ENCODE results near the gene ARHGEF38. TPM values are rescaled to one million over a fixed set of nuclear protein-coding genes. Genes with fewer than 3 reads are reported as not detected.

Gene ARHGEF38
- total and polyA plus RNA-seq, 11 donors: not detected

DNA sequence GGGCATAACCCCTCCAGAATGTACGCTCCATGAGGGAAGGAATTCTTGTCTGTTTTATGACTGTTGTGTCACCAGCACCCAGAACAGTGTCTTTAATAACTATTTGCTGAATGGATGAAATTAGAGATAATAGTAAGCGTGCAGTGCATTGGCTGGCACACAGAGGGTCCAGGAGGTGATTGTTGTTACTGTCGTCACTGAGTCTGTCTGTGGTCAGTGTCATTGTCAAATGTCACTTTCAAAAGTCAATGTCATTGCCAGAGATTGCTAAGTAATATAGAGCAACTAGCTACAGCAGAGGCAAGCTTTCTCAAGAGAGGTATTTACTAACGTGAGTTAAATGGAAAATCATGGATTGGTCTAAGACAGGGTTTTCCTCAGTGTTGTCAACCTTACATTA is 70.7 kb downstream of the ARHGEF38 start:
- Histone ChIP-seq H3K4me3 (no peak overlapping the region), H3K9me3 (no peaks in the 10 kb centered on the region), H3K27me3 (no peaks in the 10 kb centered on the region), H3K27ac (peak overlapping the region in 2 of 12 donors; percentile 13 to 19), H3K36me3 (no peaks in the 10 kb centered on the region), H3K4me1 (peaks cover 0 to 27% (median 11%) of the 10 kb centered on the region in 12 donors)
- WGBS, 4 donors: 54 to 64% (median 60%) methylated on average over 4 of the region's 4 CpGs
- ATAC-seq (peak in 3 of 4 donors; percentile 38 to 84 (median 82)), DNase-seq (peak in 1 of 5 donors; percentile 32)
- intact Hi-C loops (cut with DNase I): no loop called here
- no peak for TF ChIP-seq POLR2A (IDR thresholded peaks at IDR 0.05)
- TF ChIP-seq, protein P1, sequence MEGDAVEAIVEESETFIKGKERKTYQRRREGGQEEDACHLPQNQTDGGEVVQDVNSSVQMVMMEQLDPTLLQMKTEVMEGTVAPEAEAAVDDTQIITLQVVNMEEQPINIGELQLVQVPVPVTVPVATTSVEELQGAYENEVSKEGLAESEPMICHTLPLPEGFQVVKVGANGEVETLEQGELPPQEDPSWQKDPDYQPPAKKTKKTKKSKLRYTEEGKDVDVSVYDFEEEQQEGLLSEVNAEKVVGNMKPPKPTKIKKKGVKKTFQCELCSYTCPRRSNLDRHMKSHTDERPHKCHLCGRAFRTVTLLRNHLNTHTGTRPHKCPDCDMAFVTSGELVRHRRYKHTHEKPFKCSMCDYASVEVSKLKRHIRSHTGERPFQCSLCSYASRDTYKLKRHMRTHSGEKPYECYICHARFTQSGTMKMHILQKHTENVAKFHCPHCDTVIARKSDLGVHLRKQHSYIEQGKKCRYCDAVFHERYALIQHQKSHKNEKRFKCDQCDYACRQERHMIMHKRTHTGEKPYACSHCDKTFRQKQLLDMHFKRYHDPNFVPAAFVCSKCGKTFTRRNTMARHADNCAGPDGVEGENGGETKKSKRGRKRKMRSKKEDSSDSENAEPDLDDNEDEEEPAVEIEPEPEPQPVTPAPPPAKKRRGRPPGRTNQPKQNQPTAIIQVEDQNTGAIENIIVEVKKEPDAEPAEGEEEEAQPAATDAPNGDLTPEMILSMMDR (IDR thresholded peaks at IDR 0.05): no peak

DNA sequence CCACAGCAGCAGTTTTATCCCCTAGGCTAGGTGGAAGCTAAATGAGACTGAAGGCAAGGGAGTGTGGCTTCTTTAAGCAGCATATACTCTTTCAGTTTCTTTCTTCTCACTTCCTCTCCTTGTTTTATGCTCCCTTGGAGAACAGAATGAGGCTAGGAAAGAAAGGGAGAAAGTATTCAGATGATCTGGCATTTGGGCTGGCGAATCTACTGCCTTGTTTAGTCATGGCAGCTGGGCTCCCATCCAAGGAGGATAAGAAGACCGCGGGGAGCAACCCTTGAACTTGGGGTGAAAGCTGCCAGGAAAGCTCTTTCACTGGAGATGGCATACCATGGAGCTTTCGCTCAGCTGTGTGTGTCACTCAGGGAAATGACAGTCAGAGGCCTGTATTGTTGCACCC is 72.1 kb downstream of the ARHGEF38 start:
- ATAC-seq (peak in 2 of 4 donors; percentile 22 to 37), DNase-seq (peak in 4 of 5 donors; percentile 16 to 55 (median 32))
- Histone ChIP-seq H3K27ac (peak overlapping the region in 8 of 12 donors; percentile 22 to 67 (median 58)), H3K9me3 (no peaks in the 10 kb centered on the region), H3K4me1 (peaks cover 0 to 22% (median 11%) of the 10 kb centered on the region in 12 donors), H3K27me3 (no peaks in the 10 kb centered on the region), H3K36me3 (no peaks in the 10 kb centered on the region), H3K4me3 (no peak overlapping the region)
- 37 to 51% (median 42%) methylated on average over 4 of the region's 4 CpGs for WGBS, 4 donors
- intact Hi-C loops (cut with DNase I): no loop called here
- no peak for TF ChIP-seq POLR2A (IDR thresholded peaks at IDR 0.05)
- TF ChIP-seq, protein P1 (IDR thresholded peaks at IDR 0.05): no peak

GRCh38 chr4:105625214-105625613 is 72.8 kb downstream of the ARHGEF38 start:
- Histone ChIP-seq H3K27ac (peak overlapping the region in 2 of 12 donors; percentile 62 to 67), H3K36me3 (no peaks in the 10 kb centered on the region), H3K4me1 (peaks cover 0 to 24% (median 10%) of the 10 kb centered on the region in 12 donors), H3K4me3 (no peak overlapping the region), H3K27me3 (no peaks in the 10 kb centered on the region), H3K9me3 (no peaks in the 10 kb centered on the region)
- no peak for DNase-seq
- WGBS, 4 donors: 55 to 76% (median 71%) methylated on average over 1 of the region's 1 CpG
- ATAC-seq: no peak
- intact Hi-C loops (cut with DNase I): no loop called here
- TF ChIP-seq, protein P1 (IDR thresholded peaks at IDR 0.05): no peak
- no peak for TF ChIP-seq POLR2A (IDR thresholded peaks at IDR 0.05)

DNA sequence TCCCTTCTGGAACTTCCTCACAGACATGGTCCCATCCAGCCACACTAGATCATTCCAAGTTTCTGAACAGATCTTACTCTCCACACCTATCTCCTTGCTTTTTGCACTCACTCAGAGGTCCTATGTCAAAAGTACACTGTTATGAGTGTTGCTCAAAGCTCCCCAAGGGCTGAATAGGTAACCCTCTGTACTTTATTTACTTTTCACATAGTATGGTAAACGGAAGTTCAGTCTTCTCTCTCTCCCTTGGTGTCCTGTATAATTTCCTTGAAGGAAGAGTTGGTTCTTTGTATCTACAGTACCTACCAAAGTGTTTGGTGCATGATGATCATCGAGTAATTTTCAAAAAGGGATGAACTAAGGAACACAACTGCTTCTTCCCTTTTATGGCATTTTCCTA is 74.4 kb downstream of the ARHGEF38 start:
- Histone ChIP-seq H3K9me3 (no peaks in the 10 kb centered on the region), H3K27ac (no peak overlapping the region), H3K4me3 (no peak overlapping the region), H3K4me1 (peaks cover 0 to 35% (median 13%) of the 10 kb centered on the region in 12 donors), H3K27me3 (no peaks in the 10 kb centered on the region), H3K36me3 (no peaks in the 10 kb centered on the region)
- 80 to 92% (median 87%) methylated on average over 2 of the region's 2 CpGs for WGBS, 4 donors
- ATAC-seq: no peak
- TF ChIP-seq, protein P1 (IDR thresholded peaks at IDR 0.05): no peak
- TF ChIP-seq POLR2A (IDR thresholded peaks at IDR 0.05): no peak
- DNase-seq: no peak
- intact Hi-C loops (cut with DNase I): no loop called here

Measured in heart left ventricle (tissue), 16 donors.